ENCODE data around the gene LHFPL6. TPM values are rescaled to one million over a fixed set of nuclear protein-coding genes. Genes with fewer than 3 reads are reported as not detected.

LHFPL6 gene
- total RNA-seq, 1 donor from 2014 or later = 54.3 TPM

DNA sequence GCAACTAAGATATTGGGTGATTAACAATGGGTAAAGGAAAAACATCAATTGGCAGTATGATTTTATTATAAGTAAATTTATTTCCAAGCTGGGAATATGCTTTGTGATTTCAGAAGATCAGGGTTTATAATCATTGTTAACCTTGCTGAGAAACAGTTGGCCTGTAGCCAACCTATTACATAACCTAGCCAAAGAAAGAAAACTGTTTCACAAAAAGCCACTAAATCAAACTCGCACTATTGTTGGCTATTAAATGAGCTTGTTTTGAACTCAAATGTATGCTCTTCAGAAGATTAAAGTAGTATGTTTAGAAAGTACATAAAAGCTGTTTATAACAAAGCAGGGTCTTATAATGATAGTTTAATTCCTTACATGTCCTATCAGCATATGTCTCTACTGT, 151.7 kb downstream of the LHFPL6 start:
- DNase-seq = no peak
- ATAC-seq = peak; percentile 14
- intact Hi-C loops (cut with micrococcal nuclease) = no loop called here

GRCh38 chr13:39450176-39450575, 152.8 kb downstream of the LHFPL6 start:
- DNase-seq = no peak
- no peak for ATAC-seq
- intact Hi-C loops (cut with micrococcal nuclease) = no loop called here

GRCh38 chr13:39448834-39449233, 154.2 kb downstream of the LHFPL6 start:
- DNase-seq = peak; percentile 34
- intact Hi-C loops (cut with micrococcal nuclease) = no loop called here
- ATAC-seq = peak; percentile 36

DNA sequence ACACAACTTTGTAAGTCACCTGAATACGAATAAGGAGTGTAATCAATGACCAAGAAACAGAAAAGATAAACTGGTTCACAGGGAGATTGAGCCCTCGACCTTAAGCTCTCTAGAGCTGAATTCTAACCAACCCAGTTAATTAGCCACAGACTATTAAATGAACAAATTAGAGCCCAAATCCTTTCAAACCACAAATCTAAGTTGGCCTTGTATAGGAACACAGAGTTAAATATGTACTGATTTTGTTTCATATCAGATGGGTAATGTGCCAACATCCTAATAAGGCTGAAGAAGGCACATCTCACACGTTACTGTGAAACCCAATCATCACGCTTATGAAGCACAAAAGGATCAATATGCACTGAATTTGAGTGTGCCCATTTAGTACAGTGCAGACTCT, 156.1 kb downstream of the LHFPL6 start:
- DNase-seq = no peak
- intact Hi-C loops (cut with micrococcal nuclease) = no loop called here
- ATAC-seq = no peak

- DNase-seq (no peak), ATAC-seq (no peak)
- intact Hi-C loops (cut with micrococcal nuclease) = no loop called here
Observed at GRCh38 chr13:39444866-39445265, 158.1 kb downstream of the LHFPL6 start.

GRCh38 chr13:39433651-39434050, 169.3 kb downstream of the LHFPL6 start:
- ATAC-seq (peak; percentile 60), DNase-seq (no peak)
- intact Hi-C loops (cut with micrococcal nuclease) = no loop called here

DNA sequence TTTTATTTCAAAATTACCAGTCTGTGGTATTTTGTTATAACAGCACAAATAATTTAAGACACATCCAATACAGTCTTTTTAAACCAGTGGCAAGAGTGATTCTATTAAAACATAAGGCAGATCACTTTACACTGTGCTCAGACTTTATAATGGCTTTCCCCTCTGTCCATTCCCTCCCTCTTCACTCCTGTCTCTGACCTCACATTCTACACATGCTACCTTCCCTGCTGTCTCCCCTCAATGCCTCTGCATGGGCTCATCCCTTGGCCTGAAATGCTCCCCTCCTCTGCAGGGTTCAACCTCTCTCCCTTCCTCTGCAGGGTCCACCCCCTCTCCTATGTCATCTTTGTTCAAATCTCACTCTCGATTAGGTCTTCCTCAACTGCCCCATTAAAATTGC, 170.8 kb downstream of the LHFPL6 start:
- ATAC-seq = no peak
- no peak for DNase-seq
- intact Hi-C loops (cut with micrococcal nuclease) = no loop called here

DNA sequence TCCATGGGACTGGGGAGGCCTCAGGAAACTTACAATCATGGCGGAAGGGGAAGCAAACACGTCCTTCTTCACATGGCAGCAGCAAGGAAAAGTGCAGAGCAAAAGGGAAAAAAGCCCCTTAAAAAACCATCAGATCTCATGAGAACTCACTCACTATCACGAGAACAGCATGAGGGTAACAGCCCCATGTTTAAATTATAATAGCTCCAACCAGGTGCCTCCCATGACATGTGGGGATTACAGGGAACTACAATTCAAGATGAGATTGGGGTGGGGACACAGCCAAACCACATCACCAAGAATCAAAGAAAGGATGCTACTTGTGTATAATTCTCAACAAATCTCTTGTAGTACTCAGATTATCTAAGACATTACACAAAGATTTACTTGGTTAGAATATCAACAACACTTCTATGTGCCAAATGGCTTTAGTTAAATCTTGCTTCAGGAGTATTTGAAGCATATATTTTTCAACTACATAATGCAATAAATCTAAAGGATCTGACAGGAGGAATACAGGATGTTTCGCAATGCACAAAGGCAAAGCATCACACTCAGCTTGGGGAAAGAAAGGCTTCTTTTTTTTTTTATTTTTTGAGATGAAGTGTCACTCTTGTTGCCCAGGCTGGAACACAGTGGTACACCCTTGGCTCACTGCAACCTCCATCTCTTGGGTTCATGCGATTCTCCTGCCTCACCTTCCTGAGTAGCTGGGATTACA, 180.0 kb downstream of the LHFPL6 start:
- intact Hi-C loops (cut with micrococcal nuclease) = no loop called here
- no peak for ATAC-seq

DNA sequence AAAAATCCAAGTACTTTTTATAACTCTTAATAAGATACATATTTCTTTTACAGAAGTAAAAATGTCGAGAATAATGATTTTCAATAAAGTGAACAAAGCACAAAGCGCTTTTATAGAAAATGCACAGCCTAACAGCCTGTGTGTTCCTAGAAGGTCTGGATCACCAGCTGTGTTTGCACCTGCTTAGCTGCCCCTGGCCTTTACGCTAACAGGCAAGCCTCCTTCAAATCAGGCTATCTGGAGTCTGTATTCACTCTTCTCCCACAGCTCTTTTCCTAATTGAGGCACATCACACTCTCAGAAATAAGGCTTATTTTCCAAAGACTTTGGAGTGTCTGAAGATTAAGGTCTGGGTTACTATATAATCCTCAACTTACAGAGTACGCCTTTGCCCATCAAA, 183.1 kb downstream of the LHFPL6 start:
- DNase-seq (no peak), ATAC-seq (no peak)
- intact Hi-C loops (cut with micrococcal nuclease) = loop anchor here (5.0 kb wide), 1 partner anchor 182 kb away; the partner anchor contains the start of gene LHFPL6

More for the DNA sequence above, 180.0 kb downstream of the LHFPL6 start:
- no peak for DNase-seq

DNA sequence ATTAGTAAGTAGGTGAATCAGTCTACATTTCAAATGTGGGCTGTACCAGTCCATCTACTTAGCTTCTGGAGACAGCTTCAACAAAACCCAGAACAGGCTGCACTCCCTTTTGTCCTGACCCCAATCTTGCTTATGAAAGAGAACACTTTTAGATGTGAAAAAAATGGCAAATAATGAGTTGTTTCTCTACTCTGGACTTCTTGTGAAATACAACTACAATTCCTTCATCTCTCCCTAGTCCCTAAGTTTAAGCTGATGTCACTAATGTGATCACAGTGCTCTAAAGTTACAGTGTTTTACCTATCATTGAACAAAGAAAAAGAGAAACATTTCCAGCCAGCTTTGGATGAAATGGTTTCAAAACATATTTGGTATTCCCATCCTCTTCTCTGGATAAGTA, 183.9 kb downstream of the LHFPL6 start:
- no peak for ATAC-seq
- DNase-seq = no peak
- intact Hi-C loops (cut with micrococcal nuclease) = loop anchor here (5.0 kb wide), 1 partner anchor 183 kb away; the partner anchor contains the start of gene LHFPL6

GRCh38 chr13:39418424-39418823, 184.6 kb downstream of the LHFPL6 start:
- DNase-seq (no peak), ATAC-seq (no peak)
- intact Hi-C loops (cut with micrococcal nuclease) = loop anchor here (5.0 kb wide), 1 partner anchor 184 kb away; the partner anchor contains the start of gene LHFPL6

DNA sequence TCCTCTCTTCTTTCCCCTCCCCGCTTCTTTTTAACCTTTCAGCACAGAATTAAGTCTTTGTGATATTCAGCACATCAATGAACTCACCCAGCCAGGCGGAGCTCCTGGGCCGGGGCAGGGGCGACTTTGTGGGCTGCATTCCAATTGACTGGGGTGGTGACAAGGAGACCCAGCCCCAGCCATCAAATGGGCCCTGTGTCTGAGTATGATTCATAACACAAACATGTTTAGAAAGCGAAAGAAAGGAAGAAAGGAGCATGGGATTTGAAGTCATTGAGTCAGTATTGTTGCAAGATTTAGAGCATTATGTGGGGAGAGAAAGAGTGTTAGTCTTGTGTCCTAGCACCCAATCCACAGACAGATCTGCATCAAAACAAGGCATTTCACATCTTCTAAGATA, 185.3 kb downstream of the LHFPL6 start:
- peak; percentile 17 for ATAC-seq
- intact Hi-C loops (cut with micrococcal nuclease) = loop anchor here (5.0 kb wide), 1 partner anchor 185 kb away; the partner anchor contains the start of gene LHFPL6
- peak; percentile 26 for DNase-seq

- peak; percentile 53 for ATAC-seq
Observed at GRCh38 chr13:39417131-39417530, 185.9 kb downstream of the LHFPL6 start.

DNA sequence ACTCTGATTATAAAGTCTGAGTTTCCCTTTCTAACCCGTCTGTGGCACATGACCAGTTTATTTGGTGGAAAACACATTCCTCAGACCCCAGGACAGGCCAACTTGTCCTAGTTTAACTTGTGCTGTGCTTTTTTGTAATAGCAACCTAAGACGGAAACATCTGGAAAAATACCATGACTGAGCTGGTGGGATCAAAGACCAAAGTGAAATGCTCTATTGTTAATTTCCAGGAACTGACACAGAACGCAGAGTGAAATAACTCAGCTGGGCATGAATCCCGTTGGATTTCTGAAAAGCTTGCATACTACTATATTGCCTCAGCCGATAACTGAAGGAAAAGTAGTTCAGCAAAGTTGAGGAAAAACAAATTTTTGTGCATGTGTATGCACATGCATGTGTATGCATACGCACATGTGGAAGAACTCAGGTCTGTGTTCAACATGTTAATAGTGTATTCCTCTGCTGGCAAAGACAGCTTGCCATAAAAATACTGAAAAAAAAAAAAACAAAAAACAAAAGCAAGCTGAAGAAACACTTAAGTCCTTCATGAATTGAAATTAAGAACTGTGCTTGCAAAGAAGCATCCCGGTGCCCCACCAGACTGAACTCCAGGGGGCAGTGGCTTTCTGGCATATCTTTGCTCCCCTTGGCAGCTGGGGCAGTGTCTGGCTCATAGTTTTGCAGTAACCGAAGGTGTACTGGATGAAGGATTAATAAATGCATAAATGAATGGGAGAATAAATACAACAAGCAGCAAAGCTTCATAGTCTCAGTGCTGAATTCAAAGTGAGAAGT, 187.8 kb downstream of the LHFPL6 start:
- intact Hi-C loops (cut with micrococcal nuclease) = loop anchor here (5.0 kb wide), 1 partner anchor 187 kb away; the partner anchor contains the start of gene LHFPL6
- peak; percentile 71 for DNase-seq

More at GRCh38 chr13:39417131-39417530, 185.9 kb downstream of the LHFPL6 start:
- DNase-seq = peak; percentile 38
- intact Hi-C loops (cut with micrococcal nuclease) = loop anchor here (5.0 kb wide), 1 partner anchor 185 kb away; the partner anchor contains the start of gene LHFPL6

DNA sequence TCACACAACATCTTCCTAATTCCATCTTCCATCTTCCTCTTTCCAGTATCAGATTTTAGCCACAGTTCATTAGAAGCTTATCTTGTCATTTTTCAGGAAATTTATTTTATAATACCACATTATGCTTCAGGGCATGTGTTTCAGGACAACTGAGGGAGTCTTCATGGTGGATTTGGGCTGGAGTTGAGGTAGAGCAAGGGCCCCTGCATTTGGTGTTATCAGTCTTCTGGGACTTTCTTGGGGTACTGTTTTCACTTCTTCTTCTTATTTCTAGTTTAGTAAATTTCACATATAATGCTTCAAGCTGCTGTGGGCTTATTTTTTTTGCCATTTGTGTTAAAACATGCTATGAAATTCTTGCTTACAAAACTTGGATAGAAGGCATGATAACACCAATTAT, 188.7 kb downstream of the LHFPL6 start:
- ATAC-seq = no peak
- intact Hi-C loops (cut with micrococcal nuclease) = no loop called here

More for the DNA sequence above, 187.8 kb downstream of the LHFPL6 start:
- peak; percentile 68 for ATAC-seq

DNA sequence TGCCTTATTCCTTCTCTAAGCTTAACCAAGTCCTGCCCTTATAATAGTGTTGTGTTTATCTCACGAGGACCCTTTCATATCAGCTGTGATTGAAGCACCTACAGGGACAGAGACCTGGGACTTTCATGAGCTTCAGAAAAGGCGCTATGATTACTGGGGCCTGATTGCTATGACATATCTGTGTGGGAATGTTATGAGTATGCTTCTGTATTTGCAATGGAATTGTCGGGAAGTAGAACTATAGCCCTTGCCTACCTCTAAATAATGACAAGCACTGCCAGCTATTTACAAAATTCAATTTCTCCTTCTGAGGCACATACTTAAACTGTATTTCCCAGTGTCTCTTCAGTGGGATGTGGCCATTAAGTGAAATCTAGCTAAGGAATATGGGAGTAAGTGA, 191.5 kb downstream of the LHFPL6 start:
- intact Hi-C loops (cut with micrococcal nuclease) = no loop called here

More for the DNA sequence above, 188.7 kb downstream of the LHFPL6 start:
- DNase-seq = no peak

DNA sequence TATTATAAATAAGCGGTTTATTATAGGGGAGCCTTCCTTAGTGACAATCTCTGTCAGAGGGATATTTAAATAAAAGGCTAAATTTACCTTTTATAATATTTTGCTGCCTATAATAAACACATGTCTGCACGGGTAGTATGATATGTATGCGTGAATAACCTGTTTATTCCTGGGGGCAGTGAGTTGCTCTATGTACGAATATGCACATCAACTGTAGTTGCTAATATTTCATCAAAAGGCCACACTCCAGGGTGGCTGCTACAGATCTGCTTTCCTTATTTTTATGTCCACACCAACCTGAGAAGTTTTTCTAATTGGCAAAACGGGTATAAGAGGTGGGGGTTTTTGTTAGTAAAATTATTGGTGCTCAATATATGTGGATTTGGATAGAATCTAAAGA, 192.0 kb downstream of the LHFPL6 start:
- DNase-seq (no peak), ATAC-seq (no peak)
- intact Hi-C loops (cut with micrococcal nuclease) = no loop called here

More for the DNA sequence above, 191.5 kb downstream of the LHFPL6 start:
- DNase-seq (no peak), ATAC-seq (no peak)

DNA sequence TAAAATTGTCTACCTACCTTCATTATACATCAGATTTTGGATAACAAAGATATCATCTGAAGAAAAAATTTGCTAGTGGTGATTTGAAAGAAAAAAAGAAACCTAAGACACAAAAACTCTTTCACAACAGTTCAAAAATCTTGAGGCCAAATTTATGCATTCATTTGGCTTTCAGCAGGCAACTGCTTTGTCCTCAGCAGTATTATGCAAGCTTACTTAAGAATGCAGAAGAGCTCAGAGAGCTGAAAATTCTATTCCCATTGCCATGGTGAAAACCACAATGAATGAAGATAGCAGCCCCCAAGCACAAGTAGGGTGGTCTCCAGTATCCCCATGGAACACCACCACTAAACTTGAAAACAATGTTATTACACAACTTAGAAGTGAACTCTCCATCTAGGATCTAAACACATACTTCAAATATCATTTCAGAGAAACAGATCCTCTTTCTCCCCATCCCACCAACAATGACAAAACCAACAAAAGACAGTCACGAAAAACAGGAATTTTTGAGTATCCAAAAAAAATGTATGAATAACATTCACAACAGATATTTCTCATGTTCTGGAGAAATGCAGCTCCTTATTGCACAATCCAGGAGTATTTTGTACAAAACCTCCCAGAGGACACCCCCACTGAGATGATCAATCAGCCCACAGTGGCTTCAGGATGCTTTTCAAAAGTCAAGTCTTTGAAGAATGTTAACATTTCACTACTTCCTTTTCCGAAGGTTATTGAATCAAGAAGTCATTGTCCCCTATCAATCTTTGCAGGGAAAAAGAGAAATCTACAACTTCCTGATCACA, 192.7 kb downstream of the LHFPL6 start:
- ATAC-seq = peak; percentile 55
- no peak for DNase-seq
- intact Hi-C loops (cut with micrococcal nuclease) = no loop called here

GRCh38 chr13:39408512-39408911, 194.5 kb downstream of the LHFPL6 start:
- peak; percentile 62 for ATAC-seq
- DNase-seq = no peak
- intact Hi-C loops (cut with micrococcal nuclease) = loop anchor here (10.0 kb wide), 1 partner anchor 134 kb away; no protein-coding TSS in a partner anchor

All from left ventricle myocardium superior (tissue), 1 donor.